IPS-11a (cell line): Measurements from ENCODE around the gene TTYH1.
"Not testable (repeated sequence)": the region's sequence is repeated elsewhere in the genome, so short reads cannot be mapped to it uniquely, and the experiment has no call there.

Source experiments
- H3K4me3 ChIP-seq: one replicate; pipeline ENCODE4 v1.5.1; 2013; ENCODE audit warnings: low read depth, low read length, control low read depth

The TTYH1 gene

DNA sequence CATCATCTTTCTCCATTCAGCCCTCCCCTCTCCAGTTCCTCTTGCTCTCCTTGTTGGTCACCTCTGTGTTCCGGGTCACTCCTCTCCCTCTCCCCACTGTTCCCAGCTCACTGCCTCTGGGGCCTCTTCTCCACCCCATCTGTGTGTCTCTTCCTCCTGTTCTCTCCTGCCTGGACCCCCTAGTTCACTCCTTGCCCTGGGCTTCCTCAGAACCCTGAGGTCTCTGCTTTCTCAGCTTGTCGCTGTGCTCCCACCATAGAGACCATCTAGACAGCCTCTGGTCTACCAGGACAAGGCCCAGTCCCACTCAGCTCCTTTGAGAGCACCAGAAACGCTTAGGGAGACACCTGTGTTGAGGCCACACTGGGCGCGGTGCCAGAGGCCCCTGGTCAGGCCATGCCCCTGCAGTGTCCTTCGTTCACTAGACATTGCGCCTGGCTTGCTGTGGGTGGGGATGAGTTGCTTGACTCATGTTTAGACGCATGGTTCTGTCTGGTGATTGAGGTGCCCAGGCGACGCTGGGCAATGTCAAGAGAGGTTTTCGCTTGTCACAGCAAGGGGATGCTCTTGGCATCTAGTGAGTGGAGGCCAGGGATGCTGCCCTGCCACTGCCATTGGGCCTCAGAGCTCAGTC, 43.5 kb downstream of the TTYH1 start:
- no peak overlapping the region for H3K4me3 ChIP-seq

DNA sequence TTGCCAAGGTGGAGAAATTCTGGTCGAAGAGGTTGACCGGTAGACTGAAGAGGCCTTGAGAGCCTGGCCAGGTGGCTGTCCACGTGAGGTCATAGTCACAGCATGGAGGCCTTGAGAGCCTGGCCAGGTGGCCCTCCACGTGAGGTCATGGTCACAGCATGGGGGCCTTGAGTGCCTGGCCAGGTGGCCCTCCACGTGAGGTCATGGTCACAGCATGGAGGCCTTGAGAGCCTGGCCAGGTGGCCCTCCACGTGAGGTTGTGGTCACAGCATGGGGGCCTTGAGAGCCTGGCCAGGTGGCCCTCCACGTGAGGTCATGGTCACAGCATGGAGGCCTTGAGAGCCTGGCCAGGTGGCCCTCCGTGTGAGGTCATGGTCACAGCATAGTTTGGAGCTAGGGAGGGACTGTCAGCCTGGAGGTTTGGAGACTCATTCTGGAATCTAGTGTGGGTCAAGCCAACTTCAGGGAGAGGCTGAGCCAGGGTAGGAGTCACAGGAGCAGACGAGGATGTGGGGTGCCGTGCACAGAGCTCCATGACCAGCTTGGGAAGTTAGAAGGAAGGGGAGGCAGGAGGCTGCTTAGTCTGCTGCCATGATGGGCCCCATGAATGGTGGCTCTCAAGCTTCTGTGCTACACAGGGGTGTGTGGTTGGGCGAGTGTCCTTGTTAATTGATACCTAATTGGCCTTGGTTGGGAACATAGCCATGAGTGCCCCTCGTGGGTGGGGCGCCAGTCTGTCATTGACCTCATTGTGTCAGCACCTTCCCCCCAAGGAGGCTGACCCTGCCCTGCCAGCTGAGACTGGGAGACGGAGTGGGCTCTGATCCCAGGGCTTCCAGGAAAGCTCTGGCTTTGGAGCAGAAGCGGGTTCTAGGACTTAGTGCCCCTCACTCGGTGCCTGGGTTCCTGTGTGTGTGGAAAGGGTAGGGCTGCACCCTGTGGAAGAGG, 44.3 kb downstream of the TTYH1 start:
- no peak overlapping the region for H3K4me3 ChIP-seq

DNA sequence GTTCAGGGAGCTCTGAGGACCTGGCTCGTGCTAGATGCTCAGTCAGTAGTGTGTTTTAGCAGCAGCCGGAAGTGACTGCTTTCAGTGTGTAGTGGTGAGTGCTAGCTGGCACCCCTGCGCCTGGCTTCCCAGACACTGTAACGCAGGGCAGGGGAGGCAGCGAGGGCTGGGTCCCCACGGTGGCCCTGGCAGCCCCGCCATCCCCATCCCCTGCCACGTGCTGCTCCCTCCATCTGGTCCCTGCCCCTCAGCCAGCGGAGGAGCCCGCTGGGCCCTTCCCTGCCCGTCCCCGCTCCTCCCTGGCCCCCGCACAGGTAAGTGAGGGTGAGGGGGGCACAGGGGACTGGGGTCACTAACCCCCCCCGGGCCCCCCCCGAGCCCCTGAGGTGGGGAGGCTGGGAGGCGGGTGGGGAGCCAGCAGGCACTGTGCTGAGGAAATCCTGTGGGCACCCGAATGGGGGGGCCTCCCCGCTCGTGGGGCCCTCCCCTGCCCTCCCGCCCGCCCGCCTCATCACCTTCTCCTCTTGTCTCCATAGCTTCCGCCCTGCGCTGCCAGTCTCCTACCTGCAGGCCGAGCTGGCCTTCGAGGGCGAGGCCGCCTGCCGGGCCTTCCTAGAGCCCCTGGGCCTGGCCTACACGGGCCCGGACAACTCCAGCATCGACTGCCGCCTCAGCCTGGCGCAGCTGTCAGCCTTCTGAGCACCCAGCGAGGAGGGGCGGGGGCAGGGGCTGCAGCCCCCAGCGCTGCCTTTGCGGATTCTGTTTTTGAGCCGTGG, 45.2 kb downstream of the TTYH1 start:
- H3K4me3 ChIP-seq: no peak overlapping the region

DNA sequence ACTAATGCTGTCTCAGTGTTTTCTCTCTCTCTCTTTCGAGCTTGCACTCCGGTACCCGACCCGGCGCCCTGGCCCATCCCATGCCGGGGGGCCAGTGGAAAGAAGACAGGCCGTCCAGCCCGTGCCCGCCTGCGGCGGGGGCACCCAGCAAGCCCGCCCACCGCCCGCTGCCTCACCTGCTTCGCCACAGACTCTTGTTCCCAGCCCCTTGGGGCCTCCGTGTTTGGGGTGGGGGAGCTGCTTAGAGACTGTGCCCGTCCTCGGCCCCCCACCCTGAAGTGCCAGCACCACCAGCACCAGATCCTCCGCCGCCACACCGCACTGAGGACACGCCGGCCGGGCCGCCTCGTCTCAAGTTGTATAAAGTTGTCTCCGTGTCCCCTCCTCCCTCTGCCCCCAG, 45.9 kb downstream of the TTYH1 start:
- H3K4me3 ChIP-seq: no peak overlapping the region

DNA sequence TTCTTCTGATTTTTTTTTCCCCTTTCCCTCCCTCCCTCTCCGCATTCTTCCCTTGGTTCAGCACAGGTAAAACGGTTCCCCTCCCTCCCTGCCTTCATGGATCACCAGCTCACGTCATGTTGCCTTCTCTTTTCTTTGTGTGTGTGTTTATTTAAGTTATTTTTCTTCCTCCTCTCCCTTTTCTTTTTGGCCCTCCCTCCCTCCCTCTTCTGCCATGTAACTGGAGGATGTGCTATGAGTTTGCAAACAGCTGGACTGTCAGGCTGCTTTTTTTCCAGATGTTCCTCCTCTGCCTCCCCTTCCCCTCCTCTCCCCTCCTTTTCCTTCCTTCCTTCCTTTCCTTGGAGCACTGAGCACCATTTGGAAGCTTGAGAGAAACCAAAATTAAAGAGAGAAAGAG, 46.3 kb downstream of the TTYH1 start:
- no peak overlapping the region for H3K4me3 ChIP-seq

DNA sequence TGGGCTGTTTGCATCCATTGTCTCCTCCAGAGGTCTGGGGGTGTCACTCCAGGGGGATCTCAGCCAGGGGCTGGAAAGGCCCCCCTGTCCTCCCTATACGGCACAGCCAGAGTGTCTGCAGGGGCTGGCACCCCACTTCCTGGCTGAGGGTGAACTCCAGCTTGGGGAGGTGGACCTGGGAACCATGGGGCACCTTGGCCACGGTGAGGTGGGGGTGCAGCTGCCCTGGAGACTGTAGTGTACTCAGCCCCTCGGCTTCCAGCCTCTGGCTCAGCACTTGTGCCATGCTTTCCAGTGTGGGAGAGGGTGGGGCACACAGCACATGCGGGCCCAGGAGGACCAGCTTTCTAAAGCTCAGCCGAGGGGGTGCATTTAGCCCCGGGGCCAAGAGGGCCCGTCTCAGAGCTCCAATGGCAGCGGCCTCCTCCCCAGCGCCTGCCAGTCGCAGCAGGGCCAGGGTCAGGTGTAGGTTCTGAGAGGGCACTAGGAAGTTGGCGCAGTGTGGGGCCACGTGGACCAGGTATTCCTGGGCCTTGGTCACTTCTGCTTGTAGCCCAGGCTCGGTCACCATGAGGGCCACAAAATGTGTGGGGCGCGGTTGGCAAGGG, 46.9 kb downstream of the TTYH1 start:
- H3K4me3 ChIP-seq: no peak overlapping the region

DNA sequence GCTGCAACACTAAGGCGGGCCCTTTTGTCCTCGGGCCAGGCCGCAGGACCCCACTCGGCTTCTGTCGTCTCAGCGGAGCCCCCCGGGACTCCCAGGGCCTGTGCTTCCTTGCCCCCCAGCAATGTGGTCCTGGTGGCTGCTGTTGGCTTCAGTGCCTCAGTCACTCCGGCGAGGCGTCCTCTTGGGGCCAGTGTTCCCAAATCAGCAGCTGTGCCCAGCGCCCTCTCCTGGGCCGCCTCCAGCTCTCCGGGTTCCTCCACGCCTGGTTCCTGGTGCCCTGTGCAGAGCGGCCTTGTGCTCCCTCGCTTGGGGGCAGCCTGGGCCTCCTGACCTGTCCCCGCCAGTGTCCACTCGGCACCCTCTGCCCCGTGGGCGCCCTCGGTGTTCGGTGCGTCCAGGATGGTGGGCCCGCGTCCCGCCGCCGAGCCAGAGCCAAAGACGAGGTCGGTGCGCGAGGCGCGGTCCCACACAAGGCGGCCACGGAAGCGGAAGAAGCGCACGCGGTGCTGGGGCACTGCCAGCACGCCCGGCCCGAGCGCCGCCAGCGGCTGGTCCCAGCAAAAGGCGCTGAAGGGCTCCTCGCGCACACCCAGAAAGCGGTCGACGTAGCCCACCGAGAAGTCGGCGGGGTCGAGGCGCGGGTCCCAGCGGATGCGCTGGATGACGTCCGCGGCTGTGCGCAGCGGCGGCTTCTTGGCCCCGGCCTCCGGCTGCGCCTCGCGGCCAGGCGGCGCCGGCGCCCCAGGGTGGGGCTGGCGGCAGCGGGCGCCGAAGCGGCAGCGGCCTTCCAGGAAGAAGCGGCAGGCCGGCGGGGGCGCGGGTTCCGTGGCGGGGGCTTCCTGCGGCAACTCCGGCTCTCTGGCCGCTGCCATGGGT, 47.6 kb downstream of the TTYH1 start:
- peak overlapping the region; percentile 43 for H3K4me3 ChIP-seq

DNA sequence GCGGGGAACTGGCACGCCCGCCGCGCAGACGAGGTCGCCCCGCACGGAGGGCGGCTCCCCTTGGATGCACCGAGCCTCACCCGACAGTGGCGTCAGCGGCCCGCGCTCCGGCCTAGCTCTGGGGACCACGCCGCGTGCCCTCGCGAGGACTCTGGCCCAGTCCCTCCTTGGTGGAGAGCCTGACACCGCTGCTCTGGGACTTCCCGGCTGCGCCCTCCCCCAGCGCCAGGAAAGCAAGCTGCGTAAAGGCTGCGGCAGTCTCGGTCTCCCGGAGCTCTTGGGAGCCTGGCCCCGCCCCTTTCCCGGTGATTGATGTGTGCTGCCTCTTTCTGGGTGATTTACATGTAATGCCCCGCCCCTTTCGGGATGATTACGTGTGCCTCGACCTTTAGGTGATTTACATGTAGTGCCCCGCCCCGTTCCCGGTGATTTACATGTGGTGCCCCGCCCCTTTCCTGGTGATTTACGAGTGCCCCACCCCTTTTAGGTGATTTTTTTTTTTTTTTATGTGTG, 48.3 kb downstream of the TTYH1 start, which contains the start of gene LENG9:
TSS of gene LENG9 (minus strand) at position 248 of the 513 bp plus-strand sequence. CDS start 252 bp downstream, outside the sequence.
- H3K4me3 ChIP-seq: peak within 1 kb of the TSS; percentile 60

DNA sequence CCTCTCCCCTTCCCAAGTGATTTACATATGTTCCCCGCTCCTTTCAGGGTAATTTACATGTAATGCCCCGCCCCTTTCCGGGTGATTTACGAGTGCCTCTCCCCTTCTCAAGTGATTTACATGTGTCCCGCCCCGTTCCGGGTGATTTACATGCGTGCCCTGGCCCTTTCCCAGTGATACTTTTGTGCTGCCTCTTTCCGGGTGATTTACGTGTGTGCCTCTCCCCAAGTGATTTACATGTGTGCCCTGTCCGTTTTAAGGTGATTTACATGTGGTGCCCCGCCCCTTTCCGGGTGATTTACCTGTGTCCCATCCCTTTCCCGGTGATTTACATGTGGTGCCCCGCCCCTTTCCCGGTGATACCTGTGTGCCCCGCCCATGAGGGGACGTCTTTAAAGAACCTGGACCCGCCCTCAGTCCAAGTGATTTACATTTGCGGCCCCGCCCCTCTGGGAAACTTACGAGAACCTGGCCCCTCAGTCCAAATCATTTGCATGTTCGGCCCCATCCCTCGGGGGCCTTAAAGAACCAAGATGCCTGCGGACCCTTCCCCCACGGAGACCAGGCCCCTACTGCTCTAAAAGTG, 48.9 kb downstream of the TTYH1 start:
- peak overlapping the region; percentile 60 for H3K4me3 ChIP-seq

DNA sequence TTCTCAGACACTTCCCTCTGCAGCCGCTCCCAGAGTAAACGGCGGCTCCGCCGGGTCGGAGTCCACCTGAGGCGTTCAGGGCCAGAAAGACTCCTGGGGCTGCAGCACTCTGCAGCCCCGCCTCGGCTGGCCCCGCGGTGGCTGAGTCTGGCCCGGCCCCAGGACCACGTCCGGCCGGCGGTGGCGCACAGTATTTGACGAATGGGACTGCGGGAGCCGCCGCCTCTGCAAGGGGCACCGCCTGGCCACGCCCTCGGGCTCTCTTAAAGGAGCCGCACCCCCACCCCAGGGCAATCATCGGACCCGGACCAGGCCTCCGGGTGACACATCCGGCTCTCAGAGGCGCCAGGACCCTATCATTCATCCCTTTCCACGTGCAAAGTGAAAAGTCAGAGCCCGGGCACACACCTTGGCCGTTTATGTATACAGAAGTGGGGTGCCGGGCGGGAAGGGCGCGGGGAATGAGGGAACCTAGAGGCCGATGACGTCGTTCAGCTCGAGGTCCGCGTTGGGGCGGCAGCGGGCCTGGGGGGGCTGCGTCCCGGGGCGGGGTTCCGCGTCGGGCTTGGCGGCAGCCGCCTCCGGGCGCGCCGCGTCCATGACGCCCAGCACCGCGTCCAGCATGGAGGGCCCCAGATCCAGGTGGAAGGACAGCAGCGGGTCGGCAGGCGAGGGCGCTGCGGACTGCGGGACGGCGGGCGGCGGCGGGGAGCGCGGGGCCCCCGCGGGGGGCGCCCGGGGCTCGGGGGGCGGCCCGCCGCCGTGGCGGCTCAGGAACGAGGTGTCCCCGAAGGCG, 49.6 kb downstream of the TTYH1 start:
- H3K4me3 ChIP-seq: peak overlapping the region; percentile 60

DNA sequence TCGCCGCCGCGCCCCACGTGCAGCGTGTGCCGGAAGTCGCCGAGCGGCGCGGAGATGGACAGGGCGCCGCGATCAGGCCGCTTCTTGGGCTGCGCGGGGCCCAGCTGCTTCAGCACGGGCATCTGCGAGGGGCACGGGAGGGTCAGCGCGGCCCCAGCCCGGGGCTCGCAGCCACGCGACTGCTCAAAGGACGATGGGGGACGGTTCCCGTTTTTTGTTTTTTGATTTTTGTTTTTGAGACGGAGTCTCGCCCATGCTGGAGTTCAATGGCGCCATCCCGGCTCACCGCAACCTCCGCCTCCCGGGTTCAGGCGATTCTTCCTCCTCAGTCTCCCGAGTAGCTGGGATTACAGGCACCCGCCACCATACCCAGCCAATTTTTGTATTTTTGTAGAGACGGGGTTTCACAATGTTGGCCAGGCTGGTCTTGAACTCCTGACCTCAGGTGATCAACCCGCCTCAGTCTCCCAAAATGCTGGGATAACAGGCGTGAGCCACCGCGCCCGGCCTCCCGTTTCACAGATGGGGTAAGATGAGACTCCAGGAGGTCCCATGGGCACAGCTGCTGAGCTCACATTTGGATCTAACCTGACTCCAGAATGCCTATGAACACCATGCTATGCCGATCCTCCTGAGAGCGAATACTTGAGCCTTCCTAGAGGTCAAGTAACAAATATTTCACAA, 50.3 kb downstream of the TTYH1 start:
- no peak overlapping the region for H3K4me3 ChIP-seq

DNA sequence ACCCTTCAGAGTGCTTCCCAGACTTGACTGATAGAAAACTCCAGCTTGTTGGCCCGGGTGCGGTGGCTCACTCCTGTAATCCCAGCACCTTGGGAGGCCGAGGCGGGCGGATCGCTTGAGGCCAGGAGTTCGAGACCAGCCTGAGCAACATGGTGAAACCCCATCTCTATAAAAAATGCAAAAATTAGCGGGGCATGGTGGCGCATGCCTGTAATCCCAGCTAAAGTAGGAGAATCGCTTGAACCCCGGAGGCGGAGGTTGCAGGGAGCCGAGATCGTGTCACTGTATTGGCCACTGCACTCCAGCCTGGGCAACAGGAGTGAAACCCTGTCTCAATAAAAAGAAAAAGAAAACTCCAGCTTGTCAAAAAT, 50.8 kb downstream of the TTYH1 start:
- H3K4me3 ChIP-seq: not testable (repeated sequence)

DNA sequence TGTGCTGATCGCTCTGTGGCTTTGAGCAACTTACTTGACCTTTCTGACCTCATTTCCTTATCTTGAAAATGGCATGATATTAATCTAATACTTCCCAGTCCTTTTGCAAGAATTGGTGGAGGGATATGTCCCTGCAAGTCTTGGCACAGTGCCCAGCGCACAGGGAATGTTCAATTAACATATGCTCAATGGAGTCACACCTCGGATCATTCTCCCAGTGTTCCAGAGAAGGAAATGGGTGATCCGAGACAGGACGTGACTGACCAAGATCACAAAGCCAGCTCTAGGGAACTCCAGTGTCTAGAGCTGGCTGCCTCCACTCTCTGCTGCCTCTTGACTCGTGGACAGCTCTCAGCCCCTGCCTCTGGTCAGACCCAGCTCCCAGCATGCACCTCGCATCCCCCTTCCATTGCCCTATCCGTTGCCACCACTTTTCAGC, 54.3 kb downstream of the TTYH1 start:
- no peak overlapping the region for H3K4me3 ChIP-seq

DNA sequence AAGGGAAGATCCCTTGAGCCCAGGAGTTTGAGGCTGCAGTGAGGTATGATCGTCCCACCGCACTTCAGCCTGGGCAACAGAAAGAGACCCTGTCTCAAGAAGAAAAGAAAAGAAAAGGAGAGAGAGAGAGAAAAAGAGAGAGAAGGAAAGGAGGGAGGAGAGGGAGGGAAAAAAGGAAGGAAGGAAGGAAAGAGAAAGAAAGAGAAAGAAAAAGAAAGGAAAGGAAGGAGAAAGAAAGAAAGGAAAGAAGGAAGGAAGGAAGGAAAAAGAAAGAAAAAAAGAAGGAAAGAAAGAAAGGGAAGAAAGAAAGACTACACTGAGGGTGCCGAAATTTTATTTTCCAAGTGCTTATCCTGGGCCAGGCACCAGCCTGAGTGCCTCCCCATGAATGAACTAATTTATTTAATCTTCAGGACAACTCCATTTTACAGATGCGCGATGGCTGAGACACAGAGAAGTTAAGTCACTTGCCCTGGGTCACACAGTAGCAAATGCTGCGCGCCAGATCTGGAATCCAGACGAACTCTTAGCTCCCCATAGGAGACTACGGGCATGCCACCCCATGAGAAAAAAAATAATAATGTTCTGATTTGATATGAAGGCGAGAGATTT, 55.1 kb downstream of the TTYH1 start:
- no peak overlapping the region for H3K4me3 ChIP-seq

DNA sequence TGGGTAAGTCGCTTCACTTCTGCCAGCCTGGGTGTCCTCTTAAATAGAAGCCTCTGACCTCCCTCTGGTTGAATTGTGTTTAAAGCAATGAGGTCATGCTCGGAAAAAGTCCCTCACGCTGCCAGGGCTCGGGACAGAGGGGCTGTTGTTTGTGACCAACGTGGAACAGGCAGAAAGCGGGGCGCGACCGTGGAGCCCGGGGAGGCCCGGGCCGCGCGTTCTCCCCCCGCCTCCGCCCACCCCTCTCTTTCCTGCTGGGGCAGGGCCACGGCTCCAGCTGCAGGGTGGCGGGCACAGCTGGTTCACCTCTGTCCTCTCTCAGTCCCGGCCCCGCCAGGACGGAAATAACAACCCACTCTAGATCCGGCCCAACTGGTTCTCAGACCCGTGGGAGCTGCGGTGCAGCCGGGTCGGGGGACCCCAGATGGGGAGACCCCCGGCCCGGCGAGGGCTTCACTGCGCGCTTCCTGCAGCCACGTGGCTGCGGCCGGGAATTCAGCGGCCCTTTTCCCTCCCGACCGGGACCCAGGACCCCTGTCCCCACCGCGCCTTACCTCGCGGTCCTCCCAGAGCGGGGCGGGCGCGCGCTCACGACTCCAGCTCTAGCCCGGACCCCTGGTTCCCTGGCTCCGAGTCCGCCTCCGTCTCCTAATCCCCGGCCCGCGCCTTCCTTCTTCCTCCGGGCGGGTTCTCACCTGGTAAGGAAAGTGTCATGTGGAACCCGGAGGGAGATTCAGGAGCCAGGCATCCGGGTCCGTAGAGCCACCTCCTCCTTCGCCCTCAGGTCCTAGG, 55.9 kb downstream of the TTYH1 start:
- H3K4me3 ChIP-seq: peak overlapping the region; percentile 13

DNA sequence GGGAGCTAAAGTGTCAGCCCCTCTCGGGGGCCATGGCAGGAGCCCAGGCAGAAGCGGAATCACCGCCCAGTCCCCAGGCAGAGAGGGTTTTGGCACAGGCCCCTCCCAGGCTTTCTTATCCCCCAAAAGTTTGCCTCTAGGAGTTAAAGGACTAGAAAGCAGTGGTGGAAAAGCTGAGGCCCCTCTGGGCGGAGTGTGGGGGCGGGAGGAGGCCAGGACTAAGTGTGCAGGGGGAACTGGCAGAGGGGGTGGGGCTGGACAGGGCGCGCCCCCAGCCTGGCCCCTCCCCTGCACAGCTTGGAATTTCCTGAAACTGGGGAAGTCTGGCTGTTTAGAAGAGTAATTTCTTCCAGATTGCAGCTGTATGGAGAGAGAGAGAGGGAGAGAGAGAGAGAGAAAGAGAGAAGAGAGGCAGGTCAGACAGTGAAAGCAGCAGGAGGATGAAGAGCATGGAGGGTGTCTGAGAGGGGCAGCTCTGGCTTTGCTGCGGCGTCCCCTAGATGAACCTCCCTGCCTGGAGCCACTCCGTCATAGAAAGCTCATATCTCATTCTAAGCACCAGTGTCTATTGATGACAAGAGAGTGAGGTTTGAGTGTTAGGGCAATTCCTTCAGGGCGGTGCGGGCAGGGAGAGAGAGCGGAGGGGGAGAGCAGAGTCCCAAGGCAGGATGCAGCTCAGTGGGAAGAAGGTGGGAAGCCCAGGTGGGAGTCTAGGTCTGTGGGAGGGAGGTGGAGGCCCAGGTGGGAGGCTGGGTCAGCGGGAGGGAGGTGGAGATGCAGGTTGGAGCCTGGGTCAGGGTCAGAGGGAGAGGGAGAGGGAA, 58.0 kb downstream of the TTYH1 start, which contains the start of gene CDC42EP5:
TSS of gene CDC42EP5 (minus strand) at position 226 of the 821 bp plus-strand sequence. CDS start 7,749 bp downstream, outside the sequence.
- H3K4me3 ChIP-seq: no peak within 1 kb of the TSS
